CD4-positive, alpha-beta T cell (primary cell): ENCODE data around the gene HIC1. TPM values are rescaled to one million over a fixed set of nuclear protein-coding genes. Genes with fewer than 3 reads are reported as not detected.

Experiments used
- ATAC-seq: fragments of 200-7000 bp; cut with Tn5 transposase; one replicate; pipeline ENCODE4 v1.10.0; 2022; ENCODE audit warnings: mild to moderate bottlenecking; ENCODE audit not compliant: poor library complexity
- CTCF ChIA-PET: fragments of 350-600 bp; sonication (Branson Sonifier 250); formaldehyde crosslinking; loops from one replicate; lab custom pipeline; 2021; ENCODE audit warnings: antibody characterized with exemption, inconsistent platforms; lab: Charles Lee
- POLR2A ChIA-PET: fragments of 350-600 bp; sonication (Branson Sonifier 250); formaldehyde crosslinking; loops from one replicate; lab custom pipeline; 2021; ENCODE audit warnings: antibody characterized with exemption, inconsistent platforms; lab: Charles Lee
- DNase-seq, 14 experiments: peaks; one replicate each; pipeline ENCODE4 v3.0.0-alpha.2; 2013 to 2020; ENCODE audit warnings: mixed read lengths in 2 of 14
- H3K27ac ChIP-seq, 2 donors: one replicate each; pipeline versions ENCODE4 v1.5.1 to v1.7.0; 2013; ENCODE audit warnings: low read length in 2 of 2, low read depth in 1 of 2, mild to moderate bottlenecking in 1 of 2
- H3K27me3 ChIP-seq, 2 experiments: 1 replicate in 1 of 2; 2 replicates in 1 of 2; pipeline versions ENCODE4 v1.6.1 to v1.7.0; 2013; ENCODE audit warnings: low read length in 2 of 2, control low read depth in 1 of 2, mild to moderate bottlenecking in 1 of 2, moderate library complexity in 1 of 2; ENCODE audit not compliant: insufficient read depth in 2 of 2, control insufficient read depth in 1 of 2
- H3K36me3 ChIP-seq: one replicate; pipeline ENCODE4 v1.6.1; 2013; ENCODE audit warnings: low read length, control low read depth; ENCODE audit not compliant: insufficient read depth
- H3K4me1 ChIP-seq: one replicate; pipeline ENCODE4 v1.6.1; 2013; ENCODE audit warnings: low read length, control low read depth; ENCODE audit not compliant: insufficient read depth
- H3K4me3 ChIP-seq: one replicate; pipeline ENCODE4 v1.5.1; 2013; ENCODE audit warnings: mild to moderate bottlenecking, low read length, moderate library complexity
- H3K9me3 ChIP-seq, 2 experiments: 1 replicate in 1 of 2; 2 replicates in 1 of 2; pipeline versions ENCODE4 v1.6.1 to v1.7.0; 2013; ENCODE audit warnings: low read length in 2 of 2, mild to moderate bottlenecking in 2 of 2, control low read depth in 1 of 2, moderate library complexity in 1 of 2; ENCODE audit not compliant: control insufficient read depth in 1 of 2, insufficient read depth in 1 of 2
- H3K27ac Mint-ChIP-seq: one replicate; pipeline ENCODE4 v1.8.0; 2020; ENCODE audit warnings: mixed read lengths
- H3K27me3 Mint-ChIP-seq: one replicate; pipeline ENCODE4 v1.8.0; 2021; ENCODE audit warnings: mixed read lengths
- H3K36me3 Mint-ChIP-seq: one replicate; pipeline ENCODE4 v1.8.0; 2021; ENCODE audit warnings: low read depth, mixed read lengths
- H3K4me1 Mint-ChIP-seq: one replicate; pipeline ENCODE4 v1.8.0; 2021; ENCODE audit warnings: low read depth, mixed read lengths
- H3K4me3 Mint-ChIP-seq: one replicate; pipeline ENCODE4 v1.8.0; 2020; ENCODE audit warnings: mild to moderate bottlenecking, mixed read lengths
- H3K9me3 Mint-ChIP-seq: one replicate; pipeline ENCODE4 v1.8.0; 2020; ENCODE audit warnings: mixed read lengths
- intact Hi-C, 2 experiments: fragments of 100-400 bp; cut with DNase I in 1 of 2; cut with micrococcal nuclease in 1 of 2; formaldehyde crosslinking; loops; one replicate each; pipeline versions ENCODE4 v1.15.1 to v1.9.0; 2023 to 2025; cut with DNase I, micrococcal nuclease
- total RNA-seq, 174 experiments: library from RNA in 2 of 174; stranded (reverse) in 2 of 174; gene quantifications; one replicate each; pipeline ENCODE4 v1.2.3 and lab custom pipeline; 2021 to 2026
- TF ChIP-seq, protein P1 (sequence below): fragments of 200-600 bp; IDR thresholded peaks from one replicate; pipeline ENCODE4 v1.8.0; 2022; ENCODE audit warnings: antibody characterized with exemption, mild to moderate bottlenecking

HIC1 gene
- total RNA-seq, 2 experiments from 2014 or later: 2.4 to 3.0 TPM

DNA sequence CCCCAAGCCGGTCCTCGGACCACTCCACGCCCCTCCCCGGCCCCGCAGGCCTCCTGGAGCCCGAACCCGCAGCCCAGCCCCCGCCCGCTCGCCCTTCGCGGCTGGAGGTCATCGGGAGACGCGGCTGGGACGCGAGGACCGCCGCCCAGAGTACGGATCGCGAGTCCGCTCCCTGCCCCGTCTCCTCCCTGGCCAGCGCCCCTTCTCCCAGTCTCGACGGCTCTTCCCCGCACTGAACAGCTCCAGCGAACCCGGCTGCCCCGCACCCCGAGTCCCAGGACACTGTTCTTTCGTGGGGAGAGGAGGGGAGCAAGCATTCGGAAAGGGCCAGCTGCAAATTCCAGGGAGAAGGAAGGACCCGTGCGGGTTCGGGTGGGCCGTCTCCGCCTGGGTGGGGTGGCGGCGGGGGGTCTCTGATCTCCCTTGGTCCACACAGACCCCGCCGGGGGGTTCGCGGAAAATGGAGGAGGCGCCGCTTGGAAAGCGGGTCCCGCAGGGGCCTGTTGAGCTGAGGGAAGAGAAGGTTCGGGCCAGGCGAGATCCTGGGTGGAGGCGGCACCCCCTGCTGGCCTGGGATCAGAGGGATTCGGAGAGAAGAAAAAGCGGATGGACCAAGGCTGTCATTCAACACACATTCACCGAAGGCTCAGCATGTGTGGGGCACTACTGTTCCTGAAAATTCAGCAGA lies 29.1 kb upstream of the HIC1 start:
- H3K9me3 ChIP-seq: peaks cover 0 to 6% of the 10 kb centered on the region in 2 experiments
- Mint-ChIP-seq H3K4me1 (peaks cover 31% of the 10 kb centered on the region), H3K9me3 (no peaks in the 10 kb centered on the region), H3K27me3 (peaks cover 27% of the 10 kb centered on the region), H3K4me3 (peak overlapping the region; percentile 92), H3K27ac (no peak overlapping the region), H3K36me3 (peaks cover 8% of the 10 kb centered on the region)
- DNase-seq (peak in 4 of 14 experiments; percentile 22 to 60 (median 45)), ATAC-seq (no peak)
- intact Hi-C loops: loop anchor here (2.0 to 5.0 kb wide), 4 partner anchors 15 to 378 kb away; partner anchors contain the start of genes RILP (in 1 of the 2), SCARF1 (in 1 of the 2) and WDR81 (in 1 of the 2)
- peak overlapping the region; percentile 49 for H3K4me3 ChIP-seq
- ChIA-PET POLR2A (interaction anchor here (0.8 to 2.7 kb wide), 6 partner anchors 16 to 309 kb away, joined by 4 to 9 read pairs (median 6); partner anchors contain the start of genes OVCA2, RPA1 and SMYD4), CTCF (interaction anchor here (1.0 to 2.5 kb wide), 4 partner anchors 15 to 377 kb away, joined by 3 to 6 read pairs (median 4); partner anchors contain the start of genes HIC1 and RILP)
- TF ChIP-seq, protein P1, sequence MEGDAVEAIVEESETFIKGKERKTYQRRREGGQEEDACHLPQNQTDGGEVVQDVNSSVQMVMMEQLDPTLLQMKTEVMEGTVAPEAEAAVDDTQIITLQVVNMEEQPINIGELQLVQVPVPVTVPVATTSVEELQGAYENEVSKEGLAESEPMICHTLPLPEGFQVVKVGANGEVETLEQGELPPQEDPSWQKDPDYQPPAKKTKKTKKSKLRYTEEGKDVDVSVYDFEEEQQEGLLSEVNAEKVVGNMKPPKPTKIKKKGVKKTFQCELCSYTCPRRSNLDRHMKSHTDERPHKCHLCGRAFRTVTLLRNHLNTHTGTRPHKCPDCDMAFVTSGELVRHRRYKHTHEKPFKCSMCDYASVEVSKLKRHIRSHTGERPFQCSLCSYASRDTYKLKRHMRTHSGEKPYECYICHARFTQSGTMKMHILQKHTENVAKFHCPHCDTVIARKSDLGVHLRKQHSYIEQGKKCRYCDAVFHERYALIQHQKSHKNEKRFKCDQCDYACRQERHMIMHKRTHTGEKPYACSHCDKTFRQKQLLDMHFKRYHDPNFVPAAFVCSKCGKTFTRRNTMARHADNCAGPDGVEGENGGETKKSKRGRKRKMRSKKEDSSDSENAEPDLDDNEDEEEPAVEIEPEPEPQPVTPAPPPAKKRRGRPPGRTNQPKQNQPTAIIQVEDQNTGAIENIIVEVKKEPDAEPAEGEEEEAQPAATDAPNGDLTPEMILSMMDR: peak; percentile 23
- H3K36me3 ChIP-seq: no peaks in the 10 kb centered on the region
- peaks cover 16 to 36% of the 10 kb centered on the region in 2 experiments for H3K27me3 ChIP-seq
- peaks cover 51% of the 10 kb centered on the region for H3K4me1 ChIP-seq
- no peak overlapping the region for H3K27ac ChIP-seq

DNA sequence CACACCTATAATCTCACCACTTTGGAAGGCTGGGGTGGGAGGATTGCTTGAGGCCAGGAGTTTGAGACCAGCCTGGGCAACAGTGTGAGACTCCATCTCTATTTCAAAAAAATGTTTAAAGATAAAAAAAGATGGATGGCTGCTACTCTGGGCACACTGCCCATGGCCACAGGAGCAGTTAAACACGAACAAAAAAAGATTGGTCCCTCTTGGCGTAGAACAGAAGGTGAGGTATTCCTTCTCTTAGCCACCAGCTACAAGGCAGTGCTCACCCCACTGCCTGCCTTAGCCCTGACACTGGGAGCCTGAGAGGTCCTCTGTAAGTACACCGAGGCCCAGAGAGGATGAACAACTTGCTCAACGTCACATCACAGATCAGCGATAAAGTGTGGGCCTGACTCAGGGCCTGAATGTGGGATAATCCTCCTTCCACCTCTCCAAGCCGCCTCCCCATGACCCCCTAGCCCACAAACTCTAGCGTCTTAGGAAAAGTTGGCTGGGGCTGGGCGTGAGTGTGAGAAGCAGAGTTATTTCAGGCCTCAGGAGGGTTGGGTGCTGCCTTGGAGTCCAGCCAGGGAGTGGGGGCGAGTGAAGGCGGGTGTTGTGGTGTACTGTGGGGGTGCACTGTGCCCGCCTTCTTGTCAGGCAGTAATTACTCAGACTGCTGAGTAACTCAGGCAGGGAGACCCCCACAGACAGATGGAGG lies 27.2 kb upstream of the HIC1 start:
- ChIA-PET POLR2A (no interaction called here), CTCF (interaction anchor here (2.5 kb wide), 1 partner anchor 379 kb away, joined by 6 read pairs; the partner anchor contains the start of gene RILP)
- H3K27ac ChIP-seq: no peak overlapping the region
- Mint-ChIP-seq H3K4me3 (peak overlapping the region; percentile 79), H3K27ac (no peak overlapping the region), H3K4me1 (peaks cover 36% of the 10 kb centered on the region), H3K9me3 (no peaks in the 10 kb centered on the region), H3K36me3 (peaks cover 14% of the 10 kb centered on the region), H3K27me3 (peaks cover 27% of the 10 kb centered on the region)
- DNase-seq: no peak
- H3K27me3 ChIP-seq: peaks cover 16 to 31% of the 10 kb centered on the region in 2 experiments
- ATAC-seq: no peak
- intact Hi-C loops: loop anchor here (5.0 kb wide), 3 partner anchors 145 to 380 kb away; partner anchors contain the start of genes RILP (in 1 of the 2), SCARF1 (in 1 of the 2) and WDR81 (in 1 of the 2)
- no peak overlapping the region for H3K4me3 ChIP-seq
- peaks cover 61% of the 10 kb centered on the region for H3K4me1 ChIP-seq
- TF ChIP-seq, protein P1: no peak
- no peaks in the 10 kb centered on the region for H3K36me3 ChIP-seq
- peaks cover 0 to 6% of the 10 kb centered on the region in 2 experiments for H3K9me3 ChIP-seq

DNA sequence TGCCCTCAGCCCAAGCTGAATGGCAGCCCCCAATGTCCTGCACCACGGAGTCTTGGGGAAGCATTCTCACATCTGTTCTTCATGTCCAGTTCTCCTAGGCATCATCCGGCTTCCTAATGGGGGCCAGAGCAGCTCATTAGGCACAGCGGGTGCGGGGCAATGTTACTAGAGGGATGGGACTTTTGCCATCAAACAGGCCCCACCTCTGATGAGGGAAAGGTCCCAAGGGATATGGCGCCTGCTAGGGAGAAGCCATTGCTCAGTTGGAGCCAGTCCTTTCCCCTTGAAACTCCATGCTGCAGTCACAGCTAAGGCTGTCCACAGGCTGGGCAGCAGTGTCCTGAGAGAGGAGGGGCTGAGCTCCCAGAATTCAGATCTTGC lies 26.7 kb upstream of the HIC1 start:
- Mint-ChIP-seq H3K27me3 (peaks cover 27% of the 10 kb centered on the region), H3K36me3 (peaks cover 18% of the 10 kb centered on the region), H3K4me3 (peak overlapping the region; percentile 79), H3K27ac (no peak overlapping the region), H3K9me3 (no peaks in the 10 kb centered on the region), H3K4me1 (peaks cover 35% of the 10 kb centered on the region)
- intact Hi-C loops: loop anchor here (5.0 kb wide), 3 partner anchors 146 to 381 kb away; partner anchors contain the start of genes RILP (in 1 of the 2), SCARF1 (in 1 of the 2) and WDR81 (in 1 of the 2)
- H3K27me3 ChIP-seq: peaks cover 16 to 27% of the 10 kb centered on the region in 2 experiments
- ChIA-PET POLR2A (no interaction called here), CTCF (interaction anchor here (0.7 kb wide), 1 partner anchor 26 kb away, joined by 3 read pairs; the partner anchor contains the start of gene HIC1)
- DNase-seq (no peak), ATAC-seq (no peak)
- H3K36me3 ChIP-seq: peaks cover 1% of the 10 kb centered on the region
- H3K9me3 ChIP-seq: peaks cover 0 to 6% of the 10 kb centered on the region in 2 experiments
- no peak overlapping the region for H3K4me3 ChIP-seq
- H3K27ac ChIP-seq: no peak overlapping the region
- TF ChIP-seq, protein P1: no peak
- H3K4me1 ChIP-seq: peaks cover 56% of the 10 kb centered on the region
